ENCODE results near the gene PPM1A.

Gene PPM1A

DNA sequence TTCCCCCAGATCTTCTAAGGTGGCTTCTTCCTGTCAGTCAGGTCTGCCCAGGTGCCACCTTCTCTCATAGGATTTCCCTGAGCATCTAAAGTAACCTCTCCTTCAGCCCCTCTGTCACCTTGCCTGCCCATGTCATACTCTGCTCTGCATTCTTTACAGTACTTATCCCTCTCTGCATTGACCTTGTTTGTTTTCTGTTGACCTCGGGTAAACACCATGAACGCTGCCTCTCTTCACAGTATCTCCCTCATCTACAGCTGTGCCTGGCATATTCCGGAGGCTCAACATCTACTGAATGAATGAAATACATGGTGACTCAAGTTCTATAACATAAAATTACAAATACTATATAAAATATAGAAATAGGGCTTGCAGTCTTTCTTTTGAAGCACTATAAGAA is 10.1 kb upstream of the PPM1A start:
- DNase-seq (ENCODE audit: low spot score), result no peak
- Histone ChIP-seq H3K27ac (no peak overlapping the region), H3K4me3 (no peak overlapping the region)
- no peak for TF ChIP-seq CTCF (IDR thresholded peaks at IDR 0.05)

DNA sequence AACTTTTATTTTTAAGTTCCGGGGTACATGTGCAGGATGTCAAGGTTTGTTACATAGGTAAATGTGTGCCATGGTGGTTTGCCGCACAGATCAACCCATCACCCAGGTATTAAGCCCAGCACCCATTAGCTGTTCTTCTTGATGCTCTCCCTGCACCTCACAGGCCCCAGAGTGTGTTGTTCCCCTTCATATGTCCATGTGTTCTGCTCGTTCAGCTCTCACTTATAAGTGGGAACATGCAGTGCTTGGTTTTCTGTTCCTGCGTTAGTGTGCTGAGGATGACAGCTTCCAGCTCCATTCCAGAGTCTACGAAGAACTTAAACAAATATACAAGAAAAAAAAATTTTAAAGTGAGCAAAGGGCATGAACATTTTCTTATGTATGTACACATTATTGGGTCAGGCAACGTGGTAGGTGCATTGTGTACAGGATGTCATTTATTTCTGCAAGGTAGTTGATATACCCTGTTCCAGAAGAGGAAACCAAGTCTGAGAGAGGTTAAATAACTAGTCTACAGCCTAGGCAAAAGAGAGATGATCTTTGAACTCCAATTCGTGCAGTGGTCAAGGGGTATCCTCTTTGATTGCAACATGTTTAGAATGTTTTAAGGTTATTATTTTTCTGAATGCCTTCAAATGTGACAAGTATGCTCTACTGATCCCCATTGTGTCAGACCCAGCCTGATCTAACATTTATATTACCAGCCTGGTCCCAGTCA is 8.7 kb upstream of the PPM1A start:
- TF ChIP-seq CTCF (IDR thresholded peaks at IDR 0.05), result no peak
- no peak for DNase-seq (ENCODE audit: low spot score)
- no peak overlapping the region for H3K4me3 ChIP-seq
- H3K27ac ChIP-seq, result no peak overlapping the region

GRCh38 chr14:60241091-60241490 is 7.9 kb upstream of the PPM1A start:
- DNase-seq (ENCODE audit: low spot score), result no peak
- H3K4me3 ChIP-seq, result no peak overlapping the region
- no peak for TF ChIP-seq CTCF (IDR thresholded peaks at IDR 0.05)
- no peak overlapping the region for H3K27ac ChIP-seq

DNA sequence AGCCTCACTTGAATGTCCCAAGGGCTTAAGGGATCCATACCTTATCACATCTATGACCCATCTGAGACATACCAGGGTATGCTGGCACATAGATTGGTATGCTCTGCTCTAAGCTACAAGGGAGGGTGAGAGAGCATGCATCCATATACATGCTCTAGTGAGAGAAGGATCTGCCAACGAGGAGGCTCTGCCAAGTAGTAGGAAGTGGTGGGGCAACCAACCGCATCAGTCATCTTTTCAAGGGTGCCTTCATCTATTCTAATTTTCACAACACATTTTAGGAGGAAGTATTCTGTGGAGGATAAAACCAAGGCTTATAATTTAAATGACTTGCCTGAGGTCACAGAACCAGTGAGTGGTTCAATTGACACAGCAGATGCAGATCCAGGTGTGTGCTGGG is 6.6 kb upstream of the PPM1A start:
- H3K27ac ChIP-seq, result no peak overlapping the region
- H3K4me3 ChIP-seq, result no peak overlapping the region
- TF ChIP-seq CTCF (IDR thresholded peaks at IDR 0.05), result no peak
- DNase-seq (ENCODE audit: low spot score), result no peak

DNA sequence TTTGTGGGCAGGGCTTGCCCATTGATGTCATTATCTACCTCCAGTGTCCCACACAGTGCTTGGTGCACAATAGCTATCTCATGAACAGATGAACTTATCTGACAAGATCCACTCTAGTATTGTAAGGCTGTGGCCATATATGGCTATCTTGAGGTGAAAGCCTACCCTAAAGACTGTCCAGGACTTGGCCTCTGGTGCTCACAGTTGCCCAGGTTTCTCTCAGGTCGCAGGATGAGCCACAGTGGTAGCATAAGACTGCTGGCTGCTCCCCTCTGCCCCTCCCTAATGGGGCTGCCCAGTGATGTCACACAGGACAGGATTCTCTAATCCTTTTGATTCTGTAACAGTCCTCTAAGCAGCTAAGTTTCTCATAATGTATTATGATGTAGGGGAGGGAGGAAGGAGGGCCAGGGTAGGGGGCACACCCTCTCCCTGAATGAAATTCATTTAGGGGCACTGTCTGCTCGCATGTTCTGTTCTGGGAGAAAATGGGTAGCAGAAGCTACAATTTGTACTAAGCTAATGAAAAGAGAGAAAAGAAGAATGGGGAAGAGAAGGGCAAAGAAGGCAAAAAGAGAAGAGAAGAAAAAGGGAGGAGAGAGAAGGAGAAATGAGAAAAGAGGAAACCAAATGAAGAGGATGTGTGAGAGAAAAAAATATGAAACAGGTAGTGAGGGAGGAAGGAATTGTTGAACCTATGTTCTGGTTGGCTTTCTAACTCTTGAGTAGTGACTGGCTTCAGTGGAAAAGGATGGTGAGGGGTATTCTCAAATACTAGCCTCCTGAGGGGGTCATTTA is 3.4 kb upstream of the PPM1A start:
- no peak for DNase-seq (ENCODE audit: low spot score)
- H3K27ac ChIP-seq, result no peak overlapping the region
- H3K4me3 ChIP-seq, result no peak overlapping the region
- TF ChIP-seq CTCF (IDR thresholded peaks at IDR 0.05), result no peak

GRCh38 chr14:60247994-60248696 is 876 bp upstream of the PPM1A start:
- H3K4me3 ChIP-seq, result peak overlapping the region; percentile 93
- TF ChIP-seq CTCF (IDR thresholded peaks at IDR 0.05), result no peak

More at GRCh38 chr14:60247994-60248696, 876 bp upstream of the PPM1A start:
- peak overlapping the region; percentile 97 to 100 for H3K27ac ChIP-seq
- DNase-seq (ENCODE audit: low spot score), result peak; percentile 96
